Duodenal mucosa (tissue), 2 donors: Measurements from ENCODE around the gene ALMS1.

Experiments
- H3K27ac ChIP-seq: one replicate; pipeline ENCODE4 v1.7.0; 2013; ENCODE audit warnings: low read depth, low read length
- H3K27me3 ChIP-seq, 2 donors: one replicate each; pipeline ENCODE4 v1.7.0; 2013; ENCODE audit warnings: low read length in 2 of 2, control low read depth in 1 of 2; ENCODE audit not compliant: insufficient read depth in 2 of 2, control insufficient read depth in 1 of 2
- H3K36me3 ChIP-seq, 2 donors: one replicate each; pipeline ENCODE4 v1.7.0; 2013; ENCODE audit warnings: low read length in 2 of 2, control low read depth in 1 of 2; ENCODE audit not compliant: insufficient read depth in 2 of 2, control insufficient read depth in 1 of 2
- H3K4me1 ChIP-seq, 2 donors: one replicate each; pipeline ENCODE4 v1.7.0; 2013; ENCODE audit warnings: low read length in 2 of 2, control low read depth in 1 of 2; ENCODE audit not compliant: insufficient read depth in 2 of 2, control insufficient read depth in 1 of 2
- H3K4me3 ChIP-seq, 2 donors: one replicate each; pipeline ENCODE4 v1.7.0; 2013; ENCODE audit warnings: low read length in 2 of 2, low read depth in 1 of 2
- H3K9ac ChIP-seq, 2 donors: one replicate each; pipeline ENCODE4 v1.7.0; 2013; ENCODE audit warnings: low read length in 2 of 2, low read depth in 1 of 2
- H3K9me3 ChIP-seq, 2 donors: one replicate each; pipeline ENCODE4 v1.7.0; 2013; ENCODE audit warnings: low read length in 2 of 2, control low read depth in 1 of 2; ENCODE audit not compliant: control insufficient read depth in 1 of 2

Gene ALMS1

GRCh38 chr2:73359915-73360697 lies 25.5 kb upstream of the ALMS1 start:
- Histone ChIP-seq H3K36me3 (no peaks in the 10 kb centered on the region), H3K27ac (no peak overlapping the region), H3K9me3 (no peaks in the 10 kb centered on the region), H3K27me3 (no peaks in the 10 kb centered on the region), H3K4me3 (no peak overlapping the region), H3K4me1 (no peaks in the 10 kb centered on the region), H3K9ac (no peak overlapping the region)

- no peaks in the 10 kb centered on the region for H3K36me3 ChIP-seq
- H3K9me3 ChIP-seq, result no peaks in the 10 kb centered on the region
- H3K4me1 ChIP-seq, result no peaks in the 10 kb centered on the region
- no peak overlapping the region for H3K4me3 ChIP-seq
- peaks cover 0 to 3% of the 10 kb centered on the region in 2 donors for H3K27me3 ChIP-seq
- H3K9ac ChIP-seq, result no peak overlapping the region
- no peak overlapping the region for H3K27ac ChIP-seq
Measured at GRCh38 chr2:73366060-73366459, 19.6 kb upstream of the ALMS1 start.

- Histone ChIP-seq H3K4me3 (no peak overlapping the region), H3K9ac (no peak overlapping the region), H3K27ac (no peak overlapping the region), H3K27me3 (peaks cover 7 to 8% of the 10 kb centered on the region in 2 donors), H3K36me3 (no peaks in the 10 kb centered on the region), H3K4me1 (no peaks in the 10 kb centered on the region), H3K9me3 (no peaks in the 10 kb centered on the region)
Measured at GRCh38 chr2:73368781-73369180, 16.9 kb upstream of the ALMS1 start.

- Histone ChIP-seq H3K27ac (no peak overlapping the region), H3K27me3 (peaks cover 7 to 8% of the 10 kb centered on the region in 2 donors), H3K4me1 (no peaks in the 10 kb centered on the region), H3K9me3 (no peaks in the 10 kb centered on the region), H3K36me3 (no peaks in the 10 kb centered on the region), H3K4me3 (no peak overlapping the region), H3K9ac (no peak overlapping the region)
Measured at GRCh38 chr2:73370348-73370747, 15.3 kb upstream of the ALMS1 start.

- no peak overlapping the region for H3K9ac ChIP-seq
- peaks cover 0 to 3% of the 10 kb centered on the region in 2 donors for H3K9me3 ChIP-seq
- no peak overlapping the region for H3K27ac ChIP-seq
- peaks cover 5 to 7% of the 10 kb centered on the region in 2 donors for H3K27me3 ChIP-seq
- H3K4me1 ChIP-seq, result no peaks in the 10 kb centered on the region
- no peaks in the 10 kb centered on the region for H3K36me3 ChIP-seq
- H3K4me3 ChIP-seq, result no peak overlapping the region
Measured at GRCh38 chr2:73373344-73373743, 12.3 kb upstream of the ALMS1 start.

GRCh38 chr2:73374269-73374668 lies 11.4 kb upstream of the ALMS1 start:
- H3K4me3 ChIP-seq, result no peak overlapping the region
- no peaks in the 10 kb centered on the region for H3K36me3 ChIP-seq
- peaks cover 5 to 7% of the 10 kb centered on the region in 2 donors for H3K27me3 ChIP-seq
- no peaks in the 10 kb centered on the region for H3K4me1 ChIP-seq
- H3K9me3 ChIP-seq, result peaks cover 0 to 3% of the 10 kb centered on the region in 2 donors
- H3K9ac ChIP-seq, result no peak overlapping the region
- no peak overlapping the region for H3K27ac ChIP-seq

GRCh38 chr2:73376681-73377080 lies 9.0 kb upstream of the ALMS1 start:
- H3K36me3 ChIP-seq, result no peaks in the 10 kb centered on the region
- peaks cover 0 to 4% of the 10 kb centered on the region in 2 donors for H3K27me3 ChIP-seq
- H3K9me3 ChIP-seq, result peaks cover 0 to 3% of the 10 kb centered on the region in 2 donors
- H3K4me1 ChIP-seq, result no peaks in the 10 kb centered on the region
- no peak overlapping the region for H3K9ac ChIP-seq
- no peak overlapping the region for H3K27ac ChIP-seq
- H3K4me3 ChIP-seq, result no peak overlapping the region

- Histone ChIP-seq H3K27me3 (no peaks in the 10 kb centered on the region), H3K9ac (no peak overlapping the region), H3K4me1 (peaks cover 4 to 20% of the 10 kb centered on the region in 2 donors), H3K9me3 (no peaks in the 10 kb centered on the region), H3K36me3 (no peaks in the 10 kb centered on the region), H3K4me3 (no peak overlapping the region), H3K27ac (no peak overlapping the region)
Measured at GRCh38 chr2:73383036-73383435, 2.6 kb upstream of the ALMS1 start.

- Histone ChIP-seq H3K4me1 (peaks cover 4 to 20% of the 10 kb centered on the region in 2 donors), H3K36me3 (no peaks in the 10 kb centered on the region), H3K9me3 (no peaks in the 10 kb centered on the region), H3K4me3 (peak overlapping the region; percentile 72 to 81), H3K9ac (peak overlapping the region; percentile 63 to 73), H3K27me3 (no peaks in the 10 kb centered on the region), H3K27ac (peak overlapping the region; percentile 20)
Measured at GRCh38 chr2:73385123-73385503, 523 bp upstream of the ALMS1 start.

GRCh38 chr2:73386342-73386868 lies 769 bp downstream of the ALMS1 start:
- Histone ChIP-seq H3K9ac (peak overlapping the region; percentile 61 to 97), H3K4me1 (peaks cover 4 to 20% of the 10 kb centered on the region in 2 donors)

More at GRCh38 chr2:73386342-73386868, 769 bp downstream of the ALMS1 start:
- Histone ChIP-seq H3K4me3 (peak overlapping the region; percentile 81 to 94), H3K27me3 (no peaks in the 10 kb centered on the region), H3K9me3 (no peaks in the 10 kb centered on the region), H3K36me3 (no peaks in the 10 kb centered on the region), H3K27ac (peak overlapping the region; percentile 76)
